CD4-positive, alpha-beta T cell treated with Interleukin-15 for 1 hour (primary cell): ENCODE data around the gene SEMA6D.

ENCODE experiments used
- DNase-seq: peaks from one replicate; pipeline ENCODE4 v3.0.0-alpha.2; 2020

SEMA6D gene

GRCh38 chr15:47717036-47717612 is at the start of gene SEMA6D:
TSS of gene SEMA6D (plus strand) at chr15:47717505. CDS start at chr15:47759799, 42,294 bp downstream.
- DNase-seq: no peak

- DNase-seq: no peak
These were observed 48.1 kb upstream of the SEMA6D start for GRCh38 chr15:47669221-47669620.

- no peak for DNase-seq
These were observed 46.9 kb upstream of the SEMA6D start for GRCh38 chr15:47670365-47670764.

- DNase-seq: no peak
These were observed 44.0 kb upstream of the SEMA6D start for GRCh38 chr15:47673232-47673761.

- no peak for DNase-seq
These were observed 42.6 kb upstream of the SEMA6D start for GRCh38 chr15:47674586-47675232.

- DNase-seq: no peak
These were observed 41.6 kb upstream of the SEMA6D start for GRCh38 chr15:47675735-47676134.

- DNase-seq: no peak
These were observed 39.3 kb upstream of the SEMA6D start for GRCh38 chr15:47678040-47678439.

- DNase-seq: no peak
These were observed 34.6 kb upstream of the SEMA6D start for GRCh38 chr15:47682661-47683060.

GRCh38 chr15:47685141-47685870 is 32.0 kb upstream of the SEMA6D start:
- no peak for DNase-seq

- no peak for DNase-seq
These were observed 28.7 kb upstream of the SEMA6D start for GRCh38 chr15:47688573-47689086.

- DNase-seq: no peak
These were observed 27.6 kb upstream of the SEMA6D start for GRCh38 chr15:47689660-47690059.

GRCh38 chr15:47691882-47692281 is 25.4 kb upstream of the SEMA6D start:
- DNase-seq: no peak

- DNase-seq: no peak
These were observed 21.0 kb upstream of the SEMA6D start for GRCh38 chr15:47696351-47696750.

GRCh38 chr15:47705281-47705997 is 11.9 kb upstream of the SEMA6D start:
- no peak for DNase-seq

GRCh38 chr15:47707391-47707790 is 9.9 kb upstream of the SEMA6D start:
- no peak for DNase-seq

- DNase-seq: no peak
These were observed 8.9 kb upstream of the SEMA6D start for GRCh38 chr15:47708161-47708980.

- DNase-seq: no peak
These were observed 5.7 kb upstream of the SEMA6D start for GRCh38 chr15:47711655-47712054.

GRCh38 chr15:47715402-47715801 is 1.9 kb upstream of the SEMA6D start:
- no peak for DNase-seq

GRCh38 chr15:47715856-47716445 is 1.4 kb upstream of the SEMA6D start:
- no peak for DNase-seq

- no peak for DNase-seq
These were observed 789 bp upstream of the SEMA6D start for GRCh38 chr15:47716516-47716915.
